Measurements from ENCODE around the gene CD99L2.
A peak's percentile ranks its signal among the peaks of the same experiment; 100 is the strongest.

CD99L2 gene

GRCh38 chrX:150841456-150842197, 56.8 kb downstream of the CD99L2 start:
- Histone ChIP-seq H3K9ac (ENCODE audit: low read length) (no peak overlapping the region), H3K36me3 (ENCODE audit: control insufficient read depth in 1 of 2, insufficient read depth in 2 of 2, low read depth in 1 of 2, low read length in 2 of 2) (no peaks in the 10 kb centered on the region), H3K14ac (ENCODE audit: low read length in 2 of 2) (no peak overlapping the region), H3K4me2 (ENCODE audit: low read length, poor library complexity, severe bottlenecking) (no peak overlapping the region), H2BK5ac (ENCODE audit: low read depth, low read length, poor library complexity, severe bottlenecking) (no peak overlapping the region), H2AK5ac (ENCODE audit: low read length, severe bottlenecking) (no peak overlapping the region), H2BK15ac (ENCODE audit: low read depth, poor library complexity, severe bottlenecking) (no peak overlapping the region), H3K79me1 (replicated peaks; ENCODE audit: low read length, poor library complexity, severe bottlenecking) (peaks cover 6% of the 10 kb centered on the region), H2BK120ac (ENCODE audit: low read depth, low read length) (no peak overlapping the region), H3K27me3 (ENCODE audit: control insufficient read depth in 1 of 2, insufficient read depth in 1 of 2, low read length in 2 of 2) (no peaks in the 10 kb centered on the region), H3K27ac (ENCODE audit: low read length, poor library complexity, severe bottlenecking) (no peak overlapping the region), H3K4ac (ENCODE audit: low read depth in 1 of 2, low read length in 2 of 2) (no peak overlapping the region), H4K91ac (ENCODE audit: low read length) (no peak overlapping the region), H3K23ac (ENCODE audit: low read length in 2 of 2) (no peak overlapping the region), H3K4me3 (ENCODE audit: insufficient read depth in 1 of 2, low read depth in 1 of 2, low read length in 2 of 2) (no peak overlapping the region), H3K18ac (ENCODE audit: low read depth in 1 of 2, low read length in 2 of 2) (no peak overlapping the region), H4K8ac (ENCODE audit: low read length) (no peak overlapping the region), H2BK12ac (ENCODE audit: low read length in 2 of 2) (no peak overlapping the region), H3K9me3 (ENCODE audit: control insufficient read depth, low read length) (no peaks in the 10 kb centered on the region), H3K4me1 (ENCODE audit: control insufficient read depth, insufficient read depth, low read depth, low read length) (peaks cover 3% of the 10 kb centered on the region), H2AFZ (ENCODE audit: low read depth, low read length) (no peak overlapping the region)
- WGBS, result 58% methylated on average over 4 of the region's 6 CpGs
- DNase-seq, result peak; percentile 47

GRCh38 chrX:150837845-150838244, 60.6 kb downstream of the CD99L2 start:
- no peak overlapping the region for H3K27ac ChIP-seq (ENCODE audit: low read length, poor library complexity, severe bottlenecking)
- no peak overlapping the region for H2AK5ac ChIP-seq (ENCODE audit: low read length, severe bottlenecking)
- no peak overlapping the region for H3K23ac ChIP-seq (ENCODE audit: low read length in 2 of 2)
- H4K8ac ChIP-seq (ENCODE audit: low read length), result no peak overlapping the region
- H3K27me3 ChIP-seq (ENCODE audit: control insufficient read depth in 1 of 2, insufficient read depth in 1 of 2, low read length in 2 of 2), result no peaks in the 10 kb centered on the region
- H3K4me3 ChIP-seq (ENCODE audit: insufficient read depth in 1 of 2, low read depth in 1 of 2, low read length in 2 of 2), result no peak overlapping the region
- H3K18ac ChIP-seq (ENCODE audit: low read depth in 1 of 2, low read length in 2 of 2), result no peak overlapping the region
- H3K14ac ChIP-seq (ENCODE audit: low read length in 2 of 2), result no peak overlapping the region
- H3K4me2 ChIP-seq (ENCODE audit: low read length, poor library complexity, severe bottlenecking), result no peak overlapping the region
- DNase-seq, result no peak
- peaks cover 3% of the 10 kb centered on the region for H3K79me1 ChIP-seq (replicated peaks; ENCODE audit: low read length, poor library complexity, severe bottlenecking)
- no peak overlapping the region for H3K4ac ChIP-seq (ENCODE audit: low read depth in 1 of 2, low read length in 2 of 2)
- H2BK12ac ChIP-seq (ENCODE audit: low read length in 2 of 2), result no peak overlapping the region
- H4K91ac ChIP-seq (ENCODE audit: low read length), result no peak overlapping the region
- no peak overlapping the region for H2BK15ac ChIP-seq (ENCODE audit: low read depth, poor library complexity, severe bottlenecking)
- H2BK120ac ChIP-seq (ENCODE audit: low read depth, low read length), result no peak overlapping the region
- H2AFZ ChIP-seq (ENCODE audit: low read depth, low read length), result no peak overlapping the region
- H3K9ac ChIP-seq (ENCODE audit: low read length), result no peak overlapping the region
- H3K4me1 ChIP-seq (ENCODE audit: control insufficient read depth, insufficient read depth, low read depth, low read length), result no peaks in the 10 kb centered on the region
- H3K36me3 ChIP-seq (ENCODE audit: control insufficient read depth in 1 of 2, insufficient read depth in 2 of 2, low read depth in 1 of 2, low read length in 2 of 2), result no peaks in the 10 kb centered on the region
- WGBS, result 100% methylated on average over 2 of the region's 4 CpGs
- no peak overlapping the region for H2BK5ac ChIP-seq (ENCODE audit: low read depth, low read length, poor library complexity, severe bottlenecking)
- H3K9me3 ChIP-seq (ENCODE audit: control insufficient read depth, low read length), result peaks cover 9% of the 10 kb centered on the region

- H3K36me3 ChIP-seq (ENCODE audit: control insufficient read depth in 1 of 2, insufficient read depth in 2 of 2, low read depth in 1 of 2, low read length in 2 of 2), result no peaks in the 10 kb centered on the region
- H3K4me2 ChIP-seq (ENCODE audit: low read length, poor library complexity, severe bottlenecking), result no peak overlapping the region
Observed at GRCh38 chrX:150834695-150835094, 63.8 kb downstream of the CD99L2 start.

GRCh38 chrX:150833454-150834056, 64.9 kb downstream of the CD99L2 start:
- no CpG with 5 or more reads among the region's 1 CpG for WGBS
- no peak overlapping the region for H2AK5ac ChIP-seq (ENCODE audit: low read length, severe bottlenecking)
- H2BK120ac ChIP-seq (ENCODE audit: low read depth, low read length), result no peak overlapping the region
- DNase-seq, result no peak
- no peak overlapping the region for H2BK15ac ChIP-seq (ENCODE audit: low read depth, poor library complexity, severe bottlenecking)
- no peak overlapping the region for H3K9ac ChIP-seq (ENCODE audit: low read length)
- no peak overlapping the region for H3K4me3 ChIP-seq (ENCODE audit: insufficient read depth in 1 of 2, low read depth in 1 of 2, low read length in 2 of 2)
- no peak overlapping the region for H4K8ac ChIP-seq (ENCODE audit: low read length)
- no peak overlapping the region for H3K4ac ChIP-seq (ENCODE audit: low read depth in 1 of 2, low read length in 2 of 2)
- no peak overlapping the region for H3K18ac ChIP-seq (ENCODE audit: low read depth in 1 of 2, low read length in 2 of 2)
- H2BK12ac ChIP-seq (ENCODE audit: low read length in 2 of 2), result no peak overlapping the region
- no peak overlapping the region for H3K23ac ChIP-seq (ENCODE audit: low read length in 2 of 2)
- H3K36me3 ChIP-seq (ENCODE audit: control insufficient read depth in 1 of 2, insufficient read depth in 2 of 2, low read depth in 1 of 2, low read length in 2 of 2), result peaks cover 0 to 5% of the 10 kb centered on the region in 2 experiments
- H2BK5ac ChIP-seq (ENCODE audit: low read depth, low read length, poor library complexity, severe bottlenecking), result no peak overlapping the region
- no peaks in the 10 kb centered on the region for H3K27me3 ChIP-seq (ENCODE audit: control insufficient read depth in 1 of 2, insufficient read depth in 1 of 2, low read length in 2 of 2)
- no peak overlapping the region for H3K14ac ChIP-seq (ENCODE audit: low read length in 2 of 2)
- H3K27ac ChIP-seq (ENCODE audit: low read length, poor library complexity, severe bottlenecking), result no peak overlapping the region
- no peak overlapping the region for H4K91ac ChIP-seq (ENCODE audit: low read length)
- no peak overlapping the region for H2AFZ ChIP-seq (ENCODE audit: low read depth, low read length)
- H3K79me1 ChIP-seq (replicated peaks; ENCODE audit: low read length, poor library complexity, severe bottlenecking), result peaks cover 3% of the 10 kb centered on the region
- H3K9me3 ChIP-seq (ENCODE audit: control insufficient read depth, low read length), result peaks cover 9% of the 10 kb centered on the region
- no peak overlapping the region for H3K4me2 ChIP-seq (ENCODE audit: low read length, poor library complexity, severe bottlenecking)
- no peaks in the 10 kb centered on the region for H3K4me1 ChIP-seq (ENCODE audit: control insufficient read depth, insufficient read depth, low read depth, low read length)

More at GRCh38 chrX:150834695-150835094, 63.8 kb downstream of the CD99L2 start:
- no peak overlapping the region for H3K18ac ChIP-seq (ENCODE audit: low read depth in 1 of 2, low read length in 2 of 2)
- H2BK12ac ChIP-seq (ENCODE audit: low read length in 2 of 2), result no peak overlapping the region
- no peak overlapping the region for H2AFZ ChIP-seq (ENCODE audit: low read depth, low read length)
- H3K23ac ChIP-seq (ENCODE audit: low read length in 2 of 2), result no peak overlapping the region
- H2BK15ac ChIP-seq (ENCODE audit: low read depth, poor library complexity, severe bottlenecking), result no peak overlapping the region
- no peaks in the 10 kb centered on the region for H3K27me3 ChIP-seq (ENCODE audit: control insufficient read depth in 1 of 2, insufficient read depth in 1 of 2, low read length in 2 of 2)
- peaks cover 9% of the 10 kb centered on the region for H3K9me3 ChIP-seq (ENCODE audit: control insufficient read depth, low read length)
- H3K4ac ChIP-seq (ENCODE audit: low read depth in 1 of 2, low read length in 2 of 2), result no peak overlapping the region
- WGBS, result no CpG with 5 or more reads among the region's 1 CpG
- no peak overlapping the region for H3K27ac ChIP-seq (ENCODE audit: low read length, poor library complexity, severe bottlenecking)
- H2BK5ac ChIP-seq (ENCODE audit: low read depth, low read length, poor library complexity, severe bottlenecking), result no peak overlapping the region
- no peak overlapping the region for H3K14ac ChIP-seq (ENCODE audit: low read length in 2 of 2)
- DNase-seq, result no peak
- peaks cover 3% of the 10 kb centered on the region for H3K79me1 ChIP-seq (replicated peaks; ENCODE audit: low read length, poor library complexity, severe bottlenecking)
- H3K4me3 ChIP-seq (ENCODE audit: insufficient read depth in 1 of 2, low read depth in 1 of 2, low read length in 2 of 2), result no peak overlapping the region
- H4K91ac ChIP-seq (ENCODE audit: low read length), result no peak overlapping the region
- no peak overlapping the region for H3K9ac ChIP-seq (ENCODE audit: low read length)
- no peak overlapping the region for H2BK120ac ChIP-seq (ENCODE audit: low read depth, low read length)
- no peak overlapping the region for H2AK5ac ChIP-seq (ENCODE audit: low read length, severe bottlenecking)
- H3K4me1 ChIP-seq (ENCODE audit: control insufficient read depth, insufficient read depth, low read depth, low read length), result no peaks in the 10 kb centered on the region
- H4K8ac ChIP-seq (ENCODE audit: low read length), result no peak overlapping the region

Measured in mesenchymal stem cell (in vitro differentiated cells and primary cell).